NCI-H2196 treated with DMSO at 0.1 percent for 48 hours (cell line): ENCODE results near the gene DMGDH.
"Not testable (repeated sequence)": the region's sequence is repeated elsewhere in the genome, so short reads cannot be mapped to it uniquely, and the experiment has no call there.

Experiments
- DNase-seq: peaks from one replicate; lab custom pipeline; 2025; ENCODE audit not compliant: unreplicated experiment; lab: John Stamatoyannopoulos, UW

Gene DMGDH

GRCh38 chr5:79014631-79015030 lies 54.8 kb downstream of the DMGDH start:
- no peak for DNase-seq

GRCh38 chr5:79011869-79012268 lies 57.6 kb downstream of the DMGDH start:
- DNase-seq, result no peak

GRCh38 chr5:79011219-79011836 lies 58.1 kb downstream of the DMGDH start:
- no peak for DNase-seq

- DNase-seq, result no peak
Observed at GRCh38 chr5:79008362-79008761, 61.1 kb downstream of the DMGDH start.

- no peak for DNase-seq
Observed at GRCh38 chr5:79007872-79008271, 61.6 kb downstream of the DMGDH start.

GRCh38 chr5:79005936-79006631 lies 63.4 kb downstream of the DMGDH start:
- no peak for DNase-seq

GRCh38 chr5:79005151-79005550 lies 64.3 kb downstream of the DMGDH start:
- DNase-seq, result no peak

GRCh38 chr5:79002374-79002773 lies 67.1 kb downstream of the DMGDH start:
- no peak for DNase-seq

GRCh38 chr5:79001471-79001870 lies 68.0 kb downstream of the DMGDH start:
- no peak for DNase-seq

- no peak for DNase-seq
Observed at GRCh38 chr5:78997090-78997489, 72.4 kb downstream of the DMGDH start.

GRCh38 chr5:78995521-78996007 lies 73.9 kb downstream of the DMGDH start:
- no peak for DNase-seq

GRCh38 chr5:78993165-78993564 lies 76.3 kb downstream of the DMGDH start:
- no peak for DNase-seq

GRCh38 chr5:78992146-78992545 lies 77.3 kb downstream of the DMGDH start:
- DNase-seq, result no peak

GRCh38 chr5:78989080-78989479 lies 80.4 kb downstream of the DMGDH start:
- no peak for DNase-seq

GRCh38 chr5:78985725-78986223 lies 83.7 kb downstream of the DMGDH start:
- no peak for DNase-seq

GRCh38 chr5:78985116-78985724 lies 84.3 kb downstream of the DMGDH start, which contains the start of gene ARSB:
ARSB (minus strand) TSS chr5:78985310; CDS start chr5:78985248, 62 bp downstream.
- DNase-seq, result no peak

GRCh38 chr5:78984439-78985115 lies 84.9 kb downstream of the DMGDH start:
- peak; percentile 34 for DNase-seq

- no peak for DNase-seq
Observed at GRCh38 chr5:78983601-78984438, 85.7 kb downstream of the DMGDH start.

GRCh38 chr5:78983194-78983593 lies 86.3 kb downstream of the DMGDH start:
- not testable (repeated sequence) for DNase-seq

- DNase-seq, result no peak
Observed at GRCh38 chr5:78979909-78980308, 89.6 kb downstream of the DMGDH start.
